ENCODE data around the gene HM13.
"Not testable (repeated sequence)": the region's sequence is repeated elsewhere in the genome, so short reads cannot be mapped to it uniquely, and the experiment has no call there.

Gene HM13

GRCh38 chr20:31543966-31544598, 29.8 kb downstream of the HM13 start:
- no peak overlapping the region for H3K4me3 ChIP-seq (ENCODE audit: low read length)
- no peak for TF ChIP-seq ZNF274 (IDR thresholded peaks at IDR 0.05; ENCODE audit: low read depth, low read length)

GRCh38 chr20:31544600-31544999, 30.4 kb downstream of the HM13 start:
- H3K4me3 ChIP-seq (ENCODE audit: low read length) = no peak overlapping the region
- TF ChIP-seq ZNF274 (IDR thresholded peaks at IDR 0.05; ENCODE audit: low read depth, low read length) = no peak

- H3K4me3 ChIP-seq (ENCODE audit: low read length) = not testable (repeated sequence)
These were observed 31.4 kb downstream of the HM13 start for GRCh38 chr20:31545621-31546040.

DNA sequence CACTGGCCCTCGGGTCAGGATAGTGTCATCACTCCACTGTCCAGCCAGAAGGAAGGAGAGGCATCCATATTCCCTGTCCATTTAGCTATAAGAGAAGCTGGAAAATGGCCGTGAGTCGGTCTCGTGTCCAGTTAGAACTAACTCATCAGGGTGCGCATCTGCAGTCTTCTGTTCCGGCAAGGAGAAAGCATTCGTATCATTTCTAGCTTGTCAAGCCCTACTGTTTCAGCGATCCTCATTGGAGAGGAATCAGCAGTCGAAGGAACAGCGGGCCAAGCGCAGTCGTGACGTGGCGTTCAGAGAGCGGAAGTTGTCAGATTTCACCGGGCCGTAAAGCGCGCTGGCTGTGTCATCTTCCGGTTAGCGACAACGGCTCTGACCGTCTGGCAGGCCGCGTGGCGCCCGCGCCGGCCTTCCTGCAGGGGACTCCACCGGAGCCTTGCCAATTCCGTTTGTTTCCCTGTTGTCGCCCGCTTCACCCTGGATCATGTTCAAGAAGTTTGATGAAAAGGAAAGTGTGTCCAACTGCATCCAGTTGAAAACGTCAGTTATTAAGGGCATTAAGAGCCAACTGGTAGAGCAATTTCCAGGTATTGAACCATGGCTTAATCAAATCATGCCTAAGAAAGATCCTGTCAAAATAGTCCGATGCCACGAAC, 32.9 kb downstream of the HM13 start:
- no peak for TF ChIP-seq ZNF274 (IDR thresholded peaks at IDR 0.05; ENCODE audit: low read depth, low read length)
- H3K4me3 ChIP-seq (ENCODE audit: low read length) = peak overlapping the region; percentile 93

DNA sequence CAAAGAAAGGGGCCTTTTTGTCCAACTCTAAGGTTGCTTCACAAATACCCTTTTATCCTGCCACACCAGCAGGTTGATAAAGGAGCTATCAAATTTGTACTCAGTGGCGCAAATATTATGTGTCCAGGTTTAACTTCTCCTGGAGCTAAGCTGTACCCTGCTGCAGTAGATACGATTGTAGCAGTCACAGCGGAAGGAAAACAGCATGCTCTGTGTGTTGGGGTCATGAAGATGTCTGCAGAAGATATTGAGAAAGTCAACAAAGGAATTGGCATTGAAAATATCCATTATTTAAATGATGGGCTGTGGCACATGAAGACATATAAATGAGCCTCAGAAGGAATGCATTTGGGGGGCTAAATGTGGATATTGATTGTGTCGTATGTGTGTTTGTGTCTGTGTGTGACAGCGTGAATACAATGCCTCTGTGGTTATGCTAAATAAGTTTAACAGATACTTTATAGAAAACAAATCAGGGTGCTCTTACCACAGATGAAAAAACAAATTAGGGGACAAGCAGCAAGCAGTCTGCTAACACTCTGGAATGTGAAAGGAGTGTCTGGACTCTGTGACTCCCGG, 33.6 kb downstream of the HM13 start:
- H3K4me3 ChIP-seq (ENCODE audit: low read length) = peak overlapping the region; percentile 93
- no peak for TF ChIP-seq ZNF274 (IDR thresholded peaks at IDR 0.05; ENCODE audit: low read depth, low read length)

DNA sequence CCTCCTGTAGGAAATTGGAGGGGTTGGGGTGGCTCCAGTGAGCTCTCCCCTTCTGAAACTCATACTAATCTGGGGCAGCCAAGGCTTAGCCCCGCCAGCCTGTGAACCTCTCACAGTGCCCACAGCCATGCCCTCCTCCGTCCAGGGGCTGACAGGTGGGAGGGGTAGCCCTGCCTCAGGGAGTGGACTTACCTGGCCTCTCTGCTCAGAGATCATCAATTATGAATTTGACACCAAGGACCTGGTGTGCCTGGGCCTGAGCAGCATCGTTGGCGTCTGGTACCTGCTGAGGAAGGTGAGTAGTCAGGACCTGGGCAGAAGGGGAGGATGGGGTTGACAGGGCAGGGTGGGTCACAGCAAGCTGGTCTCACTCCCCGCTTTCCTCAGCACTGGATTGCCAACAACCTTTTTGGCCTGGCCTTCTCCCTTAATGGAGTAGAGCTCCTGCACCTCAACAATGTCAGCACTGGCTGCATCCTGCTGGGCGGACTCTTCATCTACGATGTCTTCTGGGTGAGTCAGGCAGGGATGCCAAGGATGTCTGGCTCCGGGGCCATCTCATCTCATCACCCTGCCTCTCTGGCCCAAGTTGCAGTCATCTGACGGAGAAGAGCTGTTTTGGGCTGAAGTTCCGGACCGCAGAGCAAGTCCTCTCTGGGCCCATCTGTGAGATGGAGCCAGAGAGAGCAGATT, 34.7 kb downstream of the HM13 start:
- no peak for TF ChIP-seq ZNF274 (IDR thresholded peaks at IDR 0.05; ENCODE audit: low read depth, low read length)
- no peak overlapping the region for H3K4me3 ChIP-seq (ENCODE audit: low read length)

GRCh38 chr20:31549513-31549880, 35.3 kb downstream of the HM13 start:
- H3K4me3 ChIP-seq (ENCODE audit: low read length) = no peak overlapping the region
- TF ChIP-seq ZNF274 (IDR thresholded peaks at IDR 0.05; ENCODE audit: low read depth, low read length) = no peak

GRCh38 chr20:31550099-31550498, 35.9 kb downstream of the HM13 start:
- TF ChIP-seq ZNF274 (IDR thresholded peaks at IDR 0.05; ENCODE audit: low read depth, low read length) = no peak
- no peak overlapping the region for H3K4me3 ChIP-seq (ENCODE audit: low read length)

DNA sequence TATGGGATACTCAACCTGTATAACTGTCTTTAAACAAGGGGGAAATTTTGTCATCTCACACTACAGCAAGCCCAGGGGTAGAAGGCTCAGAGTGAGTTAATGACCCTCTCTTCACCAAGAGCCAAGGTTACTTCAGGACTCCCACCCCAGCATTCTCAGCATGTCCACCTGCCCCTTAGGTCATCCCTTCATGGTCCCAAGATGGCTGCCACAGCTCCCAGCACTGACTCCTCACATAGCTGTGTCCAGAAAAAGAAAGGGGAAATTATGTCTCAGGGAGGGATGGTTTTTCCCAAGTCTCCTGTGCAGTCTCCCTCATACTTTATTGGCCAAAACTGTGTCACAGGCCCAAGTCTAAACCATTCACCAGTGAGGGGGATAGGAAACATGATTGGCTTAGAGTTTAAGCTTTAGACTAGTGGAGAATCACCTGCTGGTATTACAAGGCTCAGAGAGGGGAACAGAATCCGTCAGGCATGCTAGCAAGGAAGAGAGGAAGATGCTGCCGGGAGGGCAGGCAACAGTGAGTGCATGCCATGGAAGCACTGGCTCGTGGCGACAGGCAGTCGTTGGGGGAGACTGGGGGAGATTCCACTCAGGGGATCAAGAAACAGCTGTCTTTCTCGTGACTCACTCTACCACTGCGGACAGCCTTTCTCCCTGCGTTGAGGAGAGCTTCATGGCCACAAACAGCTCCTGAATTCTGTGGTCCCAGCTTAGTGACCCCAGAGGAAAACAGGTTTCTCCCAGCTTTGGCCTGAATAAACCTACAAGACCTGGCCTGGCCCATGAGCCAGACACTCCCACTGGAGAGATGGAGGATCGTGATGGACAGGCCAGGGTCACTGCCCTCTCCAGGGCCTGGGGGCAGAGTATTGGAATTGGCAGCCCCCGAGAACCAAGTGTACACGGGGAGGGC, 37.2 kb downstream of the HM13 start:
- no peak overlapping the region for H3K4me3 ChIP-seq (ENCODE audit: low read length)
- TF ChIP-seq ZNF274 (IDR thresholded peaks at IDR 0.05; ENCODE audit: low read depth, low read length) = no peak

DNA sequence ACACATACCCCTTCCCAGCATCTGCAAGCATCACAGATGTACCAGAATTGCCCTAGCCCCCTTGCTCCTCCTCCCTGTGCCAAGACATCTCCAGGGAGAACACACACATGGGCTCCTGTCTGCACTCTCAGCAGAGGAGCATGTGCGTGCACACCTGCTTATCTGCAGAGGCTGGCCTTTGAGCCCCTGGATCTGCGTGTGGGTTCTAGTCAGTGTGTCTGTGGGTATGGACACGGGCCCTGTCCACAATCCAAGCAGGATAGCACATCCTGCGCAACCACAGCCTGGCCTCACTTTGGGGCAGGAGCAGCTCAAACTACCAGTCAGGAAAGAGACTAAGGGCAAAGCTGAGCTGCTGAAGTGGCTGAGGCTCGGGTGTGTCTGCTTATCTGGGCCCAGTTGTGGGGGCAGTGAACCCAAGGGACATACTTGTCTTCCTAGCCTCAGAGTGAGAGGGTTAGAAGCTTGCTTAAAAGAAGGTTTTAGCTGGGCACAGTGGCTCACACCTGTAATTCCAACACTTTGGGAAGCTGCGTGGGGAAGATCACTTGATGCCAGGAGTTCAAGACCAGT, 41.0 kb downstream of the HM13 start:
- no peak overlapping the region for H3K4me3 ChIP-seq (ENCODE audit: low read length)
- no peak for TF ChIP-seq ZNF274 (IDR thresholded peaks at IDR 0.05; ENCODE audit: low read depth, low read length)

- no peak overlapping the region for H3K4me3 ChIP-seq (ENCODE audit: low read length)
- TF ChIP-seq ZNF274 (IDR thresholded peaks at IDR 0.05; ENCODE audit: low read depth, low read length) = no peak
These were observed 45.5 kb downstream of the HM13 start for GRCh38 chr20:31559704-31560093.

GRCh38 chr20:31560094-31560745, 46.0 kb downstream of the HM13 start:
- H3K4me3 ChIP-seq (ENCODE audit: low read length) = no peak overlapping the region
- no peak for TF ChIP-seq ZNF274 (IDR thresholded peaks at IDR 0.05; ENCODE audit: low read depth, low read length)

Data from GM08714 (cell line).